Fibroblast of pulmonary artery (primary cell): Measurements from ENCODE around the gene ARHGAP6.
"Not testable (repeated sequence)": the region's sequence is repeated elsewhere in the genome, so short reads cannot be mapped to it uniquely, and the experiment has no call there.

Experiments
- DNase-seq: peaks from one replicate; pipeline ENCODE4 v3.0.0-alpha.2; 2010; ENCODE audit warnings: low read depth
- H3K4me3 ChIP-seq: replicated peaks from 2 replicates; pipeline ENCODE4 v1.5.1; 2011; ENCODE audit warnings: low read depth, mild to moderate bottlenecking, control low read depth, low read length, moderate library complexity
- TF ChIP-seq, protein P1 (sequence below): IDR thresholded peaks from 2 replicates; pipeline ENCODE4 v1.5.1; 2011; ENCODE audit warnings: mild to moderate bottlenecking, control low read depth, low read length, inconsistent platforms; ENCODE audit errors: missing control alignments

Gene ARHGAP6

GRCh38 chrX:11257290-11257689, 408.4 kb downstream of the ARHGAP6 start:
- DNase-seq, result no peak
- no peak overlapping the region for H3K4me3 ChIP-seq
- TF ChIP-seq, protein P1, sequence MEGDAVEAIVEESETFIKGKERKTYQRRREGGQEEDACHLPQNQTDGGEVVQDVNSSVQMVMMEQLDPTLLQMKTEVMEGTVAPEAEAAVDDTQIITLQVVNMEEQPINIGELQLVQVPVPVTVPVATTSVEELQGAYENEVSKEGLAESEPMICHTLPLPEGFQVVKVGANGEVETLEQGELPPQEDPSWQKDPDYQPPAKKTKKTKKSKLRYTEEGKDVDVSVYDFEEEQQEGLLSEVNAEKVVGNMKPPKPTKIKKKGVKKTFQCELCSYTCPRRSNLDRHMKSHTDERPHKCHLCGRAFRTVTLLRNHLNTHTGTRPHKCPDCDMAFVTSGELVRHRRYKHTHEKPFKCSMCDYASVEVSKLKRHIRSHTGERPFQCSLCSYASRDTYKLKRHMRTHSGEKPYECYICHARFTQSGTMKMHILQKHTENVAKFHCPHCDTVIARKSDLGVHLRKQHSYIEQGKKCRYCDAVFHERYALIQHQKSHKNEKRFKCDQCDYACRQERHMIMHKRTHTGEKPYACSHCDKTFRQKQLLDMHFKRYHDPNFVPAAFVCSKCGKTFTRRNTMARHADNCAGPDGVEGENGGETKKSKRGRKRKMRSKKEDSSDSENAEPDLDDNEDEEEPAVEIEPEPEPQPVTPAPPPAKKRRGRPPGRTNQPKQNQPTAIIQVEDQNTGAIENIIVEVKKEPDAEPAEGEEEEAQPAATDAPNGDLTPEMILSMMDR, result no peak

DNA sequence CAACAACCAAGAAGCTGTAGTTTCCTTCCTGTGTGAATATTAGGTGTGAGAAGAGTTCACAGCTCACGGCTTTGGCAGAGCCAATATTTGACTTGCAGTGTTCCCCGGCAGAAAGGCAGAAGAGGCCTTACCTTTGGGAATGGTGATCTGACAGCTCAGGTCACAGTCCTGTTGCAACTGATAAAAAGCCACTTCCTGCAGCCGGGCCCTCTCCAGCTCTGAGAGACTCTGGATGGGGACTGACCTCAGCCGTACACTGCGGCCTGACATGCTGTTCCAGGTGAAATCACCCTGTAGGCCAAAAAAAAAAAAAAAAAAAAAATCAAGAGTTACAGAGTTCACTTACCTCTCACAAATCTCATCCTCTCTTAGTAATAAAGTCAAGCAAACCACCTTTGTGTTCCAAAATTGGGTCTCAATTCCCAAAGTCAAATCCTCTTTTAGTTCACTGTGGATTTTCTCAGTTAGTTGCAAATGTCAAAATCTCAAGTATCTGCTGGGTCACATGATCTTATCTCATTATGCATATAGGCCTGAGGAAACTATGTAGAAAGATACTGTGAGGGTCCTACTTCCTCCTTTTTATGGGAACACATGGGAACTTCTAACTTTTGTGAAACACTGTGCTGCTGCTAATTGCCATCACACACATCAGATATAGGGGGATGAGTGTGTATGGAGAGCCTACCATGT, 411.2 kb downstream of the ARHGAP6 start:
- H3K4me3 ChIP-seq, result no peak overlapping the region
- TF ChIP-seq, protein P1, result no peak
- DNase-seq, result no peak

GRCh38 chrX:11244636-11245035, 421.1 kb downstream of the ARHGAP6 start:
- peak; percentile 81 for DNase-seq
- TF ChIP-seq, protein P1, result no peak

GRCh38 chrX:11242704-11243103, 423.0 kb downstream of the ARHGAP6 start:
- H3K4me3 ChIP-seq, result no peak overlapping the region
- TF ChIP-seq, protein P1, result no peak
- DNase-seq, result no peak

More at GRCh38 chrX:11244636-11245035, 421.1 kb downstream of the ARHGAP6 start:
- H3K4me3 ChIP-seq, result no peak overlapping the region

- no peak overlapping the region for H3K4me3 ChIP-seq
- no peak for DNase-seq
- TF ChIP-seq, protein P1, result no peak
Observed at GRCh38 chrX:11241720-11242119, 424.0 kb downstream of the ARHGAP6 start.

DNA sequence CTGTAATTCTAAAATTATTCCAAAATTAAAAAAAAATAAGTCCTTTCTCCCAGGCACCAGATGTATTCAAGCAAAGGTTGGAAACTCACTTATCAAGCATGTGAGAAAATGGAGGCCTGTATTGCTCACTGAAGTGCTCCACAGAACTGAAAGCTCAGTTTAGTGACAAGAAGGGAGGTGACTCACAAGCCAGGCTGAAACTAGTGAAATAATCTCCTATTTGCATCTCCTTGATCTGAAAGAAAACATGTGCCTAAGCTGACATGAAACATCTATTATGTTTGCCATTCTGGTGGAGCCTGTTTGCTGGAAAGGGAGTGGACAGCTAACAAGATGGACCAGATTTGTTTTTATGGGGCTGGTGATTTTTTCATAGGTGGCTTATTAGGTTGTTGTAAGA, 426.5 kb downstream of the ARHGAP6 start:
- H3K4me3 ChIP-seq, result no peak overlapping the region
- DNase-seq, result peak; percentile 52
- TF ChIP-seq, protein P1, result no peak

DNA sequence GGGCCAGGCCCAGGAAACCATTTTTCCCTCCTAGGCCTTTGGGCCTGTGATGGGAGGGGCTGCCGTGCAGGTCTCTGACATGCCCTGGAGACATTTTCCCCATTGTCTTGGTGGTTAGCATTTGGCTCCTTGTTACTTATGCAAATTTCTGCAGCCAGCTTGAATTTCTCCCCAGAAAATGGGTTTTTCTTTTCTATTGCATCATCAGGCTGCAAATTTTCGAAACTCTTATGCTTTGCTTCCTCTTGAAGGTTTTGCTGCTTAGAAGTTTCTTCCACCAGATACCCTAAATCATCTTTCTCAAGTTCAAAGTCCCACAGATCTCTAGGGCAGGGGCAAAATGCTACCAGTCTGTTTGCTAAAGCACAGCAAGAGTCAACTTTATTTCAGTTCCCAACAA, 430.3 kb downstream of the ARHGAP6 start:
- H3K4me3 ChIP-seq, DNase-seq: not testable (repeated sequence)
